Mesothelial cell of epicardium (in vitro differentiated cells): ENCODE results near the gene PHACTR3. TPM values are rescaled to one million over a fixed set of nuclear protein-coding genes. Genes with fewer than 3 reads are reported as not detected.
"Not testable (repeated sequence)": the region's sequence is repeated elsewhere in the genome, so short reads cannot be mapped to it uniquely, and the experiment has no call there.

Source experiments
- DNase-seq, 2 experiments: peaks; one replicate each; pipeline ENCODE4 v3.0.0; 2021; ENCODE audit warnings: low spot score in 2 of 2; ENCODE audit not compliant: unreplicated experiment in 2 of 2
- H3K27ac Mint-ChIP-seq: 2 replicates; pipeline ENCODE4 v1.8.0; 2021; ENCODE audit warnings: mixed read lengths
- H3K27me3 Mint-ChIP-seq: 2 replicates; pipeline ENCODE4 v1.8.0; 2021; ENCODE audit warnings: low read depth, mixed read lengths
- H3K36me3 Mint-ChIP-seq: 2 replicates; pipeline ENCODE4 v1.8.0; 2021; ENCODE audit warnings: mixed read lengths
- H3K4me1 Mint-ChIP-seq: 2 replicates; pipeline ENCODE4 v1.8.0; 2021; ENCODE audit warnings: mixed read lengths
- H3K4me3 Mint-ChIP-seq: 2 replicates; pipeline ENCODE4 v1.8.0; 2021; ENCODE audit warnings: mild to moderate bottlenecking, moderate library complexity, mixed read lengths
- H3K9me3 Mint-ChIP-seq: 2 replicates; pipeline ENCODE4 v1.8.0; 2021; ENCODE audit warnings: mixed read lengths
- CTCF ChIP-seq: fragments of 200-600 bp; sonication (generic); IDR thresholded peaks from one replicate; pipeline ENCODE4 v1.5.0; 2021; ENCODE audit warnings: antibody characterized with exemption; ENCODE audit not compliant: unreplicated experiment
- total RNA-seq: library from RNA; stranded (reverse); gene quantifications from 3 replicates; pipeline ENCODE4 v1.2.1, GENCODE V29; 2021

Gene PHACTR3
- total RNA-seq, 1 donor from 2014 or later = 0.16 TPM

GRCh38 chr20:59613861-59614260 lies 9.5 kb downstream of the PHACTR3 start:
- Mint-ChIP-seq H3K27ac (no peak overlapping the region), H3K27me3 (peaks cover 4% of the 10 kb centered on the region), H3K4me1 (no peaks in the 10 kb centered on the region), H3K4me3 (no peak overlapping the region), H3K9me3 (peaks cover 75% of the 10 kb centered on the region), H3K36me3 (no peaks in the 10 kb centered on the region)
- TF ChIP-seq CTCF = no peak
- no peak for DNase-seq

GRCh38 chr20:59614714-59615113 lies 10.4 kb downstream of the PHACTR3 start:
- no peak for TF ChIP-seq CTCF
- Mint-ChIP-seq H3K27me3 (peaks cover under 1% of the 10 kb centered on the region), H3K9me3 (peaks cover 79% of the 10 kb centered on the region), H3K27ac (no peak overlapping the region), H3K4me1 (no peaks in the 10 kb centered on the region), H3K4me3 (no peak overlapping the region), H3K36me3 (no peaks in the 10 kb centered on the region)
- DNase-seq = no peak

- no peak for DNase-seq
- H3K4me3 Mint-ChIP-seq = no peak overlapping the region
- H3K9me3 Mint-ChIP-seq = peaks cover 83% of the 10 kb centered on the region
- no peak overlapping the region for H3K27ac Mint-ChIP-seq
- no peaks in the 10 kb centered on the region for H3K36me3 Mint-ChIP-seq
- H3K27me3 Mint-ChIP-seq = no peaks in the 10 kb centered on the region
- TF ChIP-seq CTCF = no peak
- H3K4me1 Mint-ChIP-seq = no peaks in the 10 kb centered on the region
Measured at GRCh38 chr20:59616306-59616705, 12.0 kb downstream of the PHACTR3 start.

GRCh38 chr20:59617221-59617620 lies 12.9 kb downstream of the PHACTR3 start:
- Mint-ChIP-seq H3K27me3 (no peaks in the 10 kb centered on the region), H3K9me3 (peaks cover 85% of the 10 kb centered on the region), H3K27ac (no peak overlapping the region), H3K4me3 (no peak overlapping the region), H3K36me3 (no peaks in the 10 kb centered on the region), H3K4me1 (no peaks in the 10 kb centered on the region)
- no peak for TF ChIP-seq CTCF
- DNase-seq = no peak

- Mint-ChIP-seq H3K4me3 (no peak overlapping the region), H3K36me3 (no peaks in the 10 kb centered on the region), H3K4me1 (no peaks in the 10 kb centered on the region), H3K27me3 (no peaks in the 10 kb centered on the region), H3K27ac (no peak overlapping the region), H3K9me3 (peaks cover 83% of the 10 kb centered on the region)
- no peak for DNase-seq
- TF ChIP-seq CTCF = no peak
Measured at GRCh38 chr20:59618131-59618530, 13.8 kb downstream of the PHACTR3 start.

- DNase-seq, H3K4me1 Mint-ChIP-seq, H3K27me3 Mint-ChIP-seq, H3K4me3 Mint-ChIP-seq, H3K36me3 Mint-ChIP-seq, H3K27ac Mint-ChIP-seq: not testable (repeated sequence)
- peaks cover 84% of the 10 kb centered on the region for H3K9me3 Mint-ChIP-seq
Measured at GRCh38 chr20:59618585-59618984, 14.2 kb downstream of the PHACTR3 start.
